Stimulated activated effector memory CD8-positive, alpha-beta T cell treated with anti-CD3 and anti-CD28 coated beads, Interleukin-12 subunit alpha, Interleukin-12 subunit beta, amount 100 ng/mL, for 72 hours (primary cell): ENCODE results near the gene MEG3.

Source experiments
- ATAC-seq: fragments of 150-1000 bp; cut with Tn5 transposase; 2 replicates; pipeline ENCODE4 v1.10.0; 2021
- DNase-seq, 2 donors: peaks; one replicate each; pipeline ENCODE4 v3.0.0; 2021 to 2022; ENCODE audit warnings: low spot score in 2 of 2
- H3K27ac Mint-ChIP-seq: one replicate; pipeline ENCODE4 v1.8.0; 2022; ENCODE audit warnings: mild to moderate bottlenecking, mixed read lengths
- H3K36me3 Mint-ChIP-seq: one replicate; pipeline ENCODE4 v1.8.0; 2022; ENCODE audit warnings: mild to moderate bottlenecking, mixed read lengths
- H3K4me1 Mint-ChIP-seq: one replicate; pipeline ENCODE4 v1.8.0; 2022; ENCODE audit warnings: mixed read lengths
- H3K4me3 Mint-ChIP-seq: one replicate; pipeline ENCODE4 v1.8.0; 2022; ENCODE audit warnings: mild to moderate bottlenecking, mixed read lengths
- H3K9me3 Mint-ChIP-seq: one replicate; pipeline ENCODE4 v1.8.0; 2022; ENCODE audit warnings: mixed read lengths

MEG3 gene

DNA sequence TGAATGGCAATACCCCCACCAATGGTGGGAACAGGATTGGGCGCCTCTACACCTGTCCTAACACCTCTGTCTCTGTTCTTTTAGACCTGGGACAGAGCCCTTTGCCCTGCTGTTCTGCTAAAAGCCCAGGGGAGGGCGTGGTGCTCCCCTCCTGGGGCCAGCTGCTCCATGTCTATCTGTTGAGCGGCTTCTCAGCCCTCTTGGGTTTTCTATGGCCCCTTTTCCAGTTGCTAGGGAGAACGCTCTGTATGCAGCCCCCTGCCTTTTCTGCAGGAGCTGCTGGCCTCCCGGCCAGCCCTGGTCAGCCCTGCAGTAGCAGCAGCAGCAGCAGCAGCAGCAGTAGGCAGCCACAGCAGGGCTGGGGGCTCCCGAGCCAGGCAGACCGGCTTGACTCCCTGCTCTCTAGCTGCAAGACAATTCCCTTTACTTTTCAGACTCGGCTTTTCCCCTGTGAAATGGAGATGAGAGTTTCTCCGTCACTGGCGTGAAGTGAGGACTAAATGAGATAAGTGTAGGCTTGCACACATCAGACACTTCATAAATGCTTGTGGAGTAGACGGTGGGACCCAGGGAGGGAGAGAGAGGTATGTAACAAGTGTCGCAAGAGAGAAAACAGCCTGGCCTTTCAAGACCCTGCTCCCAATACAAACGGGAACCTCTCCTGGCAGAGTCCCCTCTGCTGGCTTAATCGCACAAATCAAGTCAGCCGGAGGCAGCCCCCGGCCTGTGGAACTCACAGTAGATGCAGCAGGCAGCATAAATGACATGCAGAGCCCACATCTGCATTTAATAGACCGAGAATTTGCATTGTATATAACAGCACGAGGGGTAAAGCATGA, 76.6 kb downstream of the MEG3 start:
- ATAC-seq (no peak), DNase-seq (no peak)
- no peaks in the 10 kb centered on the region for H3K4me1 Mint-ChIP-seq
- H3K36me3 Mint-ChIP-seq, result no peaks in the 10 kb centered on the region
- H3K9me3 Mint-ChIP-seq, result no peaks in the 10 kb centered on the region
- H3K4me3 Mint-ChIP-seq, result no peak overlapping the region
- H3K27ac Mint-ChIP-seq, result no peak overlapping the region

DNA sequence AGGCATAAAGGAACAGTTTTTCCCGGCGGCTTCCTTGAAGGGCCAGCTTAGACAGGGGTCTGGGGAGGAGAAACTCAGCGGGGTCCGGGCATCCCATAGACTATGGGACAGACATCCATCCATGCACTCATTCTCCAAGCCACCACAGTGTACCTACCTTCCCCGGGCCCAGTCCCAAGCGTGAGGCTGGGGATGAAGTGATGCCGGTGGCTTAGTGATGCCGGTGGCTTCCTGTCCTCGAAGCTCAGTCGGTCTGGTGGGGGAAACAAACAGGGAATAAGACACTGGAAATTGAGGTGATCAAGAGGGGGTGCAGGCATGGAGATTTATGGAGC, 77.2 kb downstream of the MEG3 start:
- DNase-seq, result no peak
- ATAC-seq, result no peak
- H3K9me3 Mint-ChIP-seq, result no peaks in the 10 kb centered on the region
- H3K4me1 Mint-ChIP-seq, result no peaks in the 10 kb centered on the region
- H3K36me3 Mint-ChIP-seq, result no peaks in the 10 kb centered on the region
- no peak overlapping the region for H3K4me3 Mint-ChIP-seq
- no peak overlapping the region for H3K27ac Mint-ChIP-seq

GRCh38 chr14:100903672-100904185, 77.8 kb downstream of the MEG3 start, which contains the start of gene RTL1:
Gene RTL1, minus strand, starts transcription at chr14:100903722. Its CDS starts 18,934 bp downstream, at chr14:100884788.
- Mint-ChIP-seq H3K36me3 (no peaks in the 10 kb centered on the region), H3K9me3 (no peaks in the 10 kb centered on the region), H3K4me3 (no peak within 1 kb of the TSS), H3K27ac (no peak within 1 kb of the TSS), H3K4me1 (no peaks in the 10 kb centered on the region)
- no peak for ATAC-seq
- DNase-seq, result peak in 1 of 2 donors; percentile 36

GRCh38 chr14:100904307-100905087, 78.6 kb downstream of the MEG3 start:
- H3K4me3 Mint-ChIP-seq, result no peak overlapping the region
- no peak for ATAC-seq
- no peak overlapping the region for H3K27ac Mint-ChIP-seq
- DNase-seq, result no peak
- no peaks in the 10 kb centered on the region for H3K36me3 Mint-ChIP-seq
- H3K4me1 Mint-ChIP-seq, result no peaks in the 10 kb centered on the region
- no peaks in the 10 kb centered on the region for H3K9me3 Mint-ChIP-seq

- no peak overlapping the region for H3K27ac Mint-ChIP-seq
- DNase-seq, result no peak
- no peak for ATAC-seq
- H3K4me3 Mint-ChIP-seq, result no peak overlapping the region
- H3K9me3 Mint-ChIP-seq, result no peaks in the 10 kb centered on the region
- no peaks in the 10 kb centered on the region for H3K36me3 Mint-ChIP-seq
- H3K4me1 Mint-ChIP-seq, result no peaks in the 10 kb centered on the region
These were observed 79.2 kb downstream of the MEG3 start for GRCh38 chr14:100905166-100905565.

DNA sequence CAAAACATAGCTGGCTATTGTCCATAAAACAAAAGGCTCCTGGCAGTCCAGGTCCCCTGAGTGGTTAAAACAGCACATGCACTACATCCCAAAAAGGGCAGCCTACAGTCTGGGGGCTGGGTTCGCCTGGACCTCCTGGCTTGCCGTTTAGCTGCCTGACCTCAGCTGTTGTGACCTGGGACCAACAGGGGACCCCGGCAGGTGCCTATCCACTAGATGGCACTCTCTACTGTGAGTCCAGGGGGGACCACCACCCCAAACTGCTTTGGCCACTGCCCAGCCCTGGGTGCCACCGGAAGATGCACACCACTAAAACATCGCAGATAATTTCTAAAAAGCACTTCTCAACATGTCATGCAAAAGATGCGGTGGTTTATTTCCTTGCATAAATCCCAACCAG, 80.5 kb downstream of the MEG3 start:
- DNase-seq, result peak in 1 of 2 donors; percentile 43
- no peak overlapping the region for H3K27ac Mint-ChIP-seq
- no peak for ATAC-seq
- H3K4me1 Mint-ChIP-seq, result no peaks in the 10 kb centered on the region
- H3K9me3 Mint-ChIP-seq, result no peaks in the 10 kb centered on the region
- H3K4me3 Mint-ChIP-seq, result no peak overlapping the region
- no peaks in the 10 kb centered on the region for H3K36me3 Mint-ChIP-seq

- Mint-ChIP-seq H3K27ac (no peak overlapping the region), H3K36me3 (no peaks in the 10 kb centered on the region), H3K9me3 (no peaks in the 10 kb centered on the region), H3K4me3 (no peak overlapping the region), H3K4me1 (no peaks in the 10 kb centered on the region)
- ATAC-seq, result no peak
- DNase-seq, result no peak
These were observed 81.3 kb downstream of the MEG3 start for GRCh38 chr14:100907240-100907639.

GRCh38 chr14:100909439-100909838, 83.5 kb downstream of the MEG3 start:
- Mint-ChIP-seq H3K9me3 (no peaks in the 10 kb centered on the region), H3K27ac (no peak overlapping the region), H3K36me3 (no peaks in the 10 kb centered on the region), H3K4me3 (no peak overlapping the region), H3K4me1 (no peaks in the 10 kb centered on the region)
- ATAC-seq (no peak), DNase-seq (no peak)
